DMS114 treated with DMSO at 0.1 percent for 48 hours (cell line): Measurements from ENCODE around the gene FBRSL1.
"Not testable (repeated sequence)": the region's sequence is repeated elsewhere in the genome, so short reads cannot be mapped to it uniquely, and the experiment has no call there.

Experiments
- DNase-seq: peaks from one replicate; lab custom pipeline; 2025; ENCODE audit not compliant: unreplicated experiment; lab: John Stamatoyannopoulos, UW

The FBRSL1 gene

GRCh38 chr12:132522592-132523380, 32.8 kb downstream of the FBRSL1 start:
- no peak for DNase-seq

GRCh38 chr12:132523576-132524331, 33.8 kb downstream of the FBRSL1 start:
- peak; percentile 9 for DNase-seq

GRCh38 chr12:132524405-132524804, 34.5 kb downstream of the FBRSL1 start:
- DNase-seq, result no peak

GRCh38 chr12:132525011-132525832, 35.3 kb downstream of the FBRSL1 start:
- no peak for DNase-seq

- no peak for DNase-seq
Observed at GRCh38 chr12:132525833-132526455, 36.0 kb downstream of the FBRSL1 start.

- no peak for DNase-seq
Observed at GRCh38 chr12:132527186-132527882, 37.4 kb downstream of the FBRSL1 start.

GRCh38 chr12:132527883-132528264, 37.9 kb downstream of the FBRSL1 start:
- no peak for DNase-seq

GRCh38 chr12:132528564-132529106, 38.7 kb downstream of the FBRSL1 start:
- DNase-seq, result no peak

GRCh38 chr12:132529156-132529839, 39.3 kb downstream of the FBRSL1 start:
- DNase-seq, result no peak

- DNase-seq, result no peak
Observed at GRCh38 chr12:132529906-132530305, 40.0 kb downstream of the FBRSL1 start.

GRCh38 chr12:132530447-132530846, 40.5 kb downstream of the FBRSL1 start:
- no peak for DNase-seq

GRCh38 chr12:132530851-132531250, 40.9 kb downstream of the FBRSL1 start:
- DNase-seq, result no peak

GRCh38 chr12:132532711-132533583, 43.0 kb downstream of the FBRSL1 start:
- DNase-seq, result not testable (repeated sequence)

- DNase-seq, result no peak
Observed at GRCh38 chr12:132533584-132533958, 43.6 kb downstream of the FBRSL1 start.

GRCh38 chr12:132534076-132534475, 44.1 kb downstream of the FBRSL1 start:
- no peak for DNase-seq

GRCh38 chr12:132535019-132535418, 45.1 kb downstream of the FBRSL1 start:
- no peak for DNase-seq

- DNase-seq, result no peak
Observed at GRCh38 chr12:132536102-132536876, 46.3 kb downstream of the FBRSL1 start.

- no peak for DNase-seq
Observed at GRCh38 chr12:132537049-132537448, 47.1 kb downstream of the FBRSL1 start.
